ENCODE measurements around the gene RERE.

The RERE gene

GRCh38 chr1:8329858-8330257 lies 487.6 kb downstream of the RERE start:
- no peaks in the 10 kb centered on the region for H3K27me3 ChIP-seq (ENCODE audit: insufficient read depth, low read length)
- H3K14ac ChIP-seq (ENCODE audit: low read length): no peak overlapping the region
- H3K4me3 ChIP-seq (ENCODE audit: low read depth, low read length): no peak overlapping the region
- no CpG with 5 or more reads among the region's 14 CpGs for WGBS (ENCODE audit: extremely low coverage, insufficient coverage, insufficient read length)
- no peak overlapping the region for H4K8ac ChIP-seq (ENCODE audit: low read depth, low read length)
- H3K4me1 ChIP-seq (ENCODE audit: control insufficient read depth in 1 of 2, insufficient read depth in 2 of 2, low read length in 2 of 2): peaks cover 0 to 2% of the 10 kb centered on the region in 2 experiments
- no peak overlapping the region for H3K4me2 ChIP-seq (ENCODE audit: low read length)
- H2BK120ac ChIP-seq (ENCODE audit: insufficient read depth, low read length, poor library complexity): no peak overlapping the region
- no peaks in the 10 kb centered on the region for H3K36me3 ChIP-seq (ENCODE audit: control insufficient read depth in 1 of 2, insufficient read depth in 2 of 2, low read length in 2 of 2)
- H3K27ac ChIP-seq (ENCODE audit: low read depth, low read length): no peak overlapping the region
- no peaks in the 10 kb centered on the region for H3K79me2 ChIP-seq (ENCODE audit: control insufficient read depth, insufficient read depth, low read length, poor library complexity)
- no peak overlapping the region for H2BK12ac ChIP-seq (ENCODE audit: low read length)
- no peak overlapping the region for H4K12ac ChIP-seq (ENCODE audit: low read depth, low read length)
- no peak overlapping the region for H3K18ac ChIP-seq (ENCODE audit: low read length)
- H3K9me3 ChIP-seq (ENCODE audit: insufficient read depth, low read depth, low read length): no peaks in the 10 kb centered on the region
- H2AFZ ChIP-seq (ENCODE audit: insufficient read depth, low read length, poor library complexity): no peak overlapping the region
- no peak overlapping the region for H2BK5ac ChIP-seq (ENCODE audit: low read depth, low read length, poor library complexity)
- DNase-seq: no peak
- no peak overlapping the region for H3K9ac ChIP-seq (ENCODE audit: low read length)
- H3K4ac ChIP-seq (ENCODE audit: low read depth, low read length): no peak overlapping the region
- no peaks in the 10 kb centered on the region for H3K79me1 ChIP-seq (ENCODE audit: low read length)
- no peak overlapping the region for H3K23ac ChIP-seq (ENCODE audit: low read length)
- H2AK5ac ChIP-seq (ENCODE audit: low read length): no peak overlapping the region
- H4K91ac ChIP-seq (ENCODE audit: low read depth, low read length): no peak overlapping the region

GRCh38 chr1:8329439-8329838 lies 488.0 kb downstream of the RERE start:
- H3K4me2 ChIP-seq (ENCODE audit: low read length): no peak overlapping the region
- H3K4me3 ChIP-seq (ENCODE audit: low read depth, low read length): no peak overlapping the region
- no peak overlapping the region for H3K14ac ChIP-seq (ENCODE audit: low read length)
- H2BK12ac ChIP-seq (ENCODE audit: low read length): no peak overlapping the region
- H3K9me3 ChIP-seq (ENCODE audit: insufficient read depth, low read depth, low read length): no peaks in the 10 kb centered on the region
- H3K79me1 ChIP-seq (ENCODE audit: low read length): no peaks in the 10 kb centered on the region
- H3K27me3 ChIP-seq (ENCODE audit: insufficient read depth, low read length): no peaks in the 10 kb centered on the region
- no peak overlapping the region for H2AFZ ChIP-seq (ENCODE audit: insufficient read depth, low read length, poor library complexity)
- H3K79me2 ChIP-seq (ENCODE audit: control insufficient read depth, insufficient read depth, low read length, poor library complexity): no peaks in the 10 kb centered on the region
- H3K27ac ChIP-seq (ENCODE audit: low read depth, low read length): no peak overlapping the region
- H2BK120ac ChIP-seq (ENCODE audit: insufficient read depth, low read length, poor library complexity): no peak overlapping the region
- no peak overlapping the region for H3K23ac ChIP-seq (ENCODE audit: low read length)
- H4K12ac ChIP-seq (ENCODE audit: low read depth, low read length): no peak overlapping the region
- WGBS (ENCODE audit: extremely low coverage, insufficient coverage, insufficient read length): no CpG with 5 or more reads among the region's 12 CpGs
- no peak overlapping the region for H2BK5ac ChIP-seq (ENCODE audit: low read depth, low read length, poor library complexity)
- no peak overlapping the region for H4K8ac ChIP-seq (ENCODE audit: low read depth, low read length)
- H3K36me3 ChIP-seq (ENCODE audit: control insufficient read depth in 1 of 2, insufficient read depth in 2 of 2, low read length in 2 of 2): no peaks in the 10 kb centered on the region
- no peak overlapping the region for H4K91ac ChIP-seq (ENCODE audit: low read depth, low read length)
- DNase-seq: no peak
- peaks cover 0 to 4% of the 10 kb centered on the region in 2 experiments for H3K4me1 ChIP-seq (ENCODE audit: control insufficient read depth in 1 of 2, insufficient read depth in 2 of 2, low read length in 2 of 2)
- no peak overlapping the region for H3K18ac ChIP-seq (ENCODE audit: low read length)
- no peak overlapping the region for H2AK5ac ChIP-seq (ENCODE audit: low read length)
- no peak overlapping the region for H3K9ac ChIP-seq (ENCODE audit: low read length)
- no peak overlapping the region for H3K4ac ChIP-seq (ENCODE audit: low read depth, low read length)

GRCh38 chr1:8328271-8328670 lies 489.2 kb downstream of the RERE start:
- no peak overlapping the region for H3K9ac ChIP-seq (ENCODE audit: low read length)
- H4K12ac ChIP-seq (ENCODE audit: low read depth, low read length): no peak overlapping the region
- WGBS (ENCODE audit: extremely low coverage, insufficient coverage, insufficient read length): no CpG with 5 or more reads among the region's 18 CpGs
- no peak for DNase-seq
- H2AFZ ChIP-seq (ENCODE audit: insufficient read depth, low read length, poor library complexity): no peak overlapping the region
- no peaks in the 10 kb centered on the region for H3K36me3 ChIP-seq (ENCODE audit: control insufficient read depth in 1 of 2, insufficient read depth in 2 of 2, low read length in 2 of 2)
- H2BK12ac ChIP-seq (ENCODE audit: low read length): no peak overlapping the region
- no peak overlapping the region for H2BK5ac ChIP-seq (ENCODE audit: low read depth, low read length, poor library complexity)
- H3K4ac ChIP-seq (ENCODE audit: low read depth, low read length): no peak overlapping the region
- H3K9me3 ChIP-seq (ENCODE audit: insufficient read depth, low read depth, low read length): no peaks in the 10 kb centered on the region
- H3K14ac ChIP-seq (ENCODE audit: low read length): no peak overlapping the region
- H2BK120ac ChIP-seq (ENCODE audit: insufficient read depth, low read length, poor library complexity): no peak overlapping the region
- no peak overlapping the region for H4K91ac ChIP-seq (ENCODE audit: low read depth, low read length)
- H3K4me3 ChIP-seq (ENCODE audit: low read depth, low read length): no peak overlapping the region
- no peak overlapping the region for H4K8ac ChIP-seq (ENCODE audit: low read depth, low read length)
- no peaks in the 10 kb centered on the region for H3K79me2 ChIP-seq (ENCODE audit: control insufficient read depth, insufficient read depth, low read length, poor library complexity)
- no peak overlapping the region for H3K23ac ChIP-seq (ENCODE audit: low read length)
- H3K18ac ChIP-seq (ENCODE audit: low read length): no peak overlapping the region
- no peaks in the 10 kb centered on the region for H3K27me3 ChIP-seq (ENCODE audit: insufficient read depth, low read length)
- H3K27ac ChIP-seq (ENCODE audit: low read depth, low read length): no peak overlapping the region
- peaks cover 0 to 5% of the 10 kb centered on the region in 2 experiments for H3K4me1 ChIP-seq (ENCODE audit: control insufficient read depth in 1 of 2, insufficient read depth in 2 of 2, low read length in 2 of 2)
- no peaks in the 10 kb centered on the region for H3K79me1 ChIP-seq (ENCODE audit: low read length)
- no peak overlapping the region for H3K4me2 ChIP-seq (ENCODE audit: low read length)
- no peak overlapping the region for H2AK5ac ChIP-seq (ENCODE audit: low read length)

GRCh38 chr1:8326265-8326664 lies 491.2 kb downstream of the RERE start:
- Histone ChIP-seq H3K9me3 (ENCODE audit: insufficient read depth, low read depth, low read length) (no peaks in the 10 kb centered on the region), H3K36me3 (ENCODE audit: control insufficient read depth in 1 of 2, insufficient read depth in 2 of 2, low read length in 2 of 2) (no peaks in the 10 kb centered on the region), H2BK5ac (ENCODE audit: low read depth, low read length, poor library complexity) (no peak overlapping the region), H3K23ac (ENCODE audit: low read length) (no peak overlapping the region), H4K12ac (ENCODE audit: low read depth, low read length) (no peak overlapping the region), H3K4me2 (ENCODE audit: low read length) (no peak overlapping the region), H2BK120ac (ENCODE audit: insufficient read depth, low read length, poor library complexity) (no peak overlapping the region), H3K79me1 (ENCODE audit: low read length) (no peaks in the 10 kb centered on the region), H2AFZ (ENCODE audit: insufficient read depth, low read length, poor library complexity) (no peak overlapping the region), H4K91ac (ENCODE audit: low read depth, low read length) (no peak overlapping the region), H3K27me3 (ENCODE audit: insufficient read depth, low read length) (no peaks in the 10 kb centered on the region), H3K9ac (ENCODE audit: low read length) (no peak overlapping the region), H2BK12ac (ENCODE audit: low read length) (no peak overlapping the region), H4K8ac (ENCODE audit: low read depth, low read length) (no peak overlapping the region), H3K4me3 (ENCODE audit: low read depth, low read length) (no peak overlapping the region), H3K79me2 (ENCODE audit: control insufficient read depth, insufficient read depth, low read length, poor library complexity) (no peaks in the 10 kb centered on the region), H3K4me1 (ENCODE audit: control insufficient read depth in 1 of 2, insufficient read depth in 2 of 2, low read length in 2 of 2) (peaks cover 0 to 5% of the 10 kb centered on the region in 2 experiments), H2AK5ac (ENCODE audit: low read length) (no peak overlapping the region), H3K27ac (ENCODE audit: low read depth, low read length) (no peak overlapping the region), H3K14ac (ENCODE audit: low read length) (no peak overlapping the region), H3K18ac (ENCODE audit: low read length) (no peak overlapping the region), H3K4ac (ENCODE audit: low read depth, low read length) (no peak overlapping the region)
- no CpG with 5 or more reads among the region's 13 CpGs for WGBS (ENCODE audit: extremely low coverage, insufficient coverage, insufficient read length)
- no peak for DNase-seq
